HG03565 (cell line): ENCODE results near the gene CYP2E1.
"Not testable (repeated sequence)": the region's sequence is repeated elsewhere in the genome, so short reads cannot be mapped to it uniquely, and the experiment has no call there.

Experiments
- ATAC-seq: cut with Tn5 transposase; IDR thresholded peaks from one replicate; pipeline ENCODE4 v1.9.1; 2021; ENCODE audit warnings: mild to moderate bottlenecking, moderate library complexity; ENCODE audit not compliant: unreplicated experiment

Gene CYP2E1

DNA sequence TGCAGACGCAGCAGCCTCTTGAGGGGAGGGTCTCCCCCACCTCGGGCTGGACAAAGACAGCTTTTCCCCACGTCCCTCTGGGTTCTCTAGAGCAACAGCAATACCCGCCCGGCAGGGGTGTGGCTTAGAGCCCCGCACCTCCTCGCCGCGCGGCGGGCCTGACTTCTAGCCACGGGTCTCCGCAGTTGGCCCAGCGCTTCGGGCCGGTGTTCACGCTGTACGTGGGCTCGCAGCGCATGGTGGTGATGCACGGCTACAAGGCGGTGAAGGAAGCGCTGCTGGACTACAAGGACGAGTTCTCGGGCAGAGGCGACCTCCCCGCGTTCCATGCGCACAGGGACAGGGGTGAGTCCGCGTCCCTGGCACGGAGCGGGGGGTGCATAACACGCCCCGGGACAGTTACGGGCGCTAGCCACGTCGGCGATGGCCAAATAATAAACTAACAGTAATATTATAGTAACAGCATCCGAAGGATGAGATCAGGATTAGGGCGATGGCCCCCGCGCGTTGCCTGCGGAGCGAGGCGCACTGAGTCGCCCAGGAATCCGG, 1.2 kb downstream of the CYP2E1 start:
- no peak for ATAC-seq

DNA sequence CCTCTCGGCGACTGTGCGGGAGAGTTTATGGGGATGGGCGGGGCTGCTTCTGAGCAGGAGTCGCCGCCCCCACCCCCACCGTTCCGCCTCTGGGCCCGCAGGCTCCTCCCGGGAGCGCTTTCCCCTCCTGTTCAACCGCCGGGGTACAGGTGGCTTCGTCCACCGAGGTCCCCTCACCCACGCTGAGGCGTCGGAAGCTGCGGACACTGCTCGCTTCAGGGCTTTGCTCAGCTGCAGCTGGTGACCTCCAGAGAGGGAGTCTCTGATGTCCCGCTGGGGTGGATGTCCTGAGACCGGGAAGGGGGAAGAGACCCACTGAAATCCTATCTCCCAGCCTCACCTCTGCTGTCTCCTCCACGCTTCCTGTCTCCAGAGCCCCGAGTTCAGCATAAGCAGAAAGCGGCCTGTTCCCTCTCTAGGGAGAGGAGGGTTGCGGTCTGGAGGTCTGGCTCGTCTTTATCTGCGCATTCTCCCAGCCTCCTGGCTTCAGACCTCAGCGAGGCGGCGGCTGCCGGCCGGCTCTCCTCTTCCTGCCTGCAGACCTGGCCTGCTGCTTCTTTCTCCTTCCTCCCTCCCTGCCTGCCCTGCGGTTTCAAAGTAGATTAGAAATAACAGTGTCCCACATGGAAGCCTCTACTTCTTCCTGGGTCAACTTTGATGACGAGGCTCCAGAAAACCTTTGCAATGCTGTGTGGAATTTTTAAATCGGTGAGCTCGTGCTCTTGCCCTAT, 1.8 kb downstream of the CYP2E1 start:
- no peak for ATAC-seq

DNA sequence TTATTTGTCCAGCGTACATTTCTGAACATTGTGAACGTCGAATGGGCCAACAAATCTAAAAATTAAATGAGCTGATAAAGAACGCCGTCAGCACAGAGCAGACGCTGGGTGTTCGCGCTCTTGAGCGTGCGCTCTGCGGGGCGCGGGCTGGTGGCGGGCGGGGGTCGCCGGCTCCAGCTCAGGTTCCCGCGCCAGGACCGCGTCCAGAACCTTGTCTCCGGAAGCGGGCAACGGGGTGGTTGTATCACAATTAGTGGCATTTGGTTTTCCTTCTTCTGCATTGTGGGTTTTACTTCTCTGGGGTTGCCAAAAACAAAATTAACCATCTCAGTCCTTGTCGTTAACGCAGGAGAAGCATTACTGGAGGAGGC, 2.4 kb downstream of the CYP2E1 start:
- ATAC-seq = no peak

DNA sequence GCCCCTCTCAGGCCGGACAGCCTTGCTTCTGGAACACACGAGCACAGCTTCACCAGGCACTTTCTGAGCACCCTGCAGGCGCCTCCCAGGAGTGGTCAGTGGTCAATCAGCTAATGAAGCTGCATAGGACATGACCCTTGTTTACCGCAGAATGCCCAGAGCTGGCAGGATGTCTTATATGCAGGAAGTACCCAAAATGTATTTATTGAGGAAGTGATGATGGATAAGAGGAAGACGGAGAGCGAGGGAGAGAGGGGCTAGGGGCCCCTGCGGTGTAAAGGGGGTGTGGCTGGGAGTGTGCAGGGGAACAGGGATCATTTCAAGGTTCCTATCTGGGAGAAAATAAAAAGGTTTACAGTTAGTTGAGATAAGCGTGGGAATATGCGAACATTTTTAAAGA, 3.3 kb downstream of the CYP2E1 start:
- ATAC-seq = no peak

DNA sequence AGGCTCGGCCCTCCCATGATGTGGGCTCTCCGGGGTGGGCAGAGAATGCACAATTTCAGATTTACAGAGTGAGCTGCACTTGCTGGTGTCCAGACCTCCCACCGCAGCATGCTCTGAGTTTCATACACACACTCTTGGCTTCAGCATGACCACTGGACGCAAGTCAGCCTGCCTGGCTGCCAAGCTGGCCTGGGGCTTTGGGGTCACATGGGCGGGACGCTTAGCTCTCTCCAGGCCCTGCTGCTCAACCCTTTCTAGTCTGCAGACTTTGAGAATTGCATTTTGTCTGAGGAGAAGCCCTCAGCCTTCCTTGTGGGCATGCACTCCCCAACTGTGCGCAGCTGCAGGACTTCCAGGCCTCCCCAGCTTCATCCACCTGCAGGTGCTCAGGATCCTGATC, 5.7 kb downstream of the CYP2E1 start:
- no peak for ATAC-seq

DNA sequence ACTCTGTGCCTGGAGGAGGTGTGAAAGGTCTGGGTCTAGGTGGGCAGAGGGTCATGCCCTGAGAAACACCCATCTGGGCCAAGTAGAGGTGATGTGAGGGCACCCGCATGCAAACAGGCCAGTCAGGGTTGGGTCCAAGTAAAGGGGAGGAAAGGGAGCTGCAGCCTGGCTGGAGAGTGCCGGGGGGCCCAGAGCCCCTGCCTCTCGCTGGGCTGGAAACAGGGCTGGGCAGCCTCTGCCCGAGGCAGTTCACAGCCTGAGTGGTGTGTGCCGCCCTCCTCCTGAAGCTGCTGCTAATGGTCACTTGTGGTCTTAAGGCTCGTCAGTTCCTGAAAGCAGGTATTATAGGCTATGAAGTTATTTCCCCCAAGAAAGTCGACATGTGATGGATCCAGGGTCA, 7.3 kb downstream of the CYP2E1 start:
- ATAC-seq = no peak

DNA sequence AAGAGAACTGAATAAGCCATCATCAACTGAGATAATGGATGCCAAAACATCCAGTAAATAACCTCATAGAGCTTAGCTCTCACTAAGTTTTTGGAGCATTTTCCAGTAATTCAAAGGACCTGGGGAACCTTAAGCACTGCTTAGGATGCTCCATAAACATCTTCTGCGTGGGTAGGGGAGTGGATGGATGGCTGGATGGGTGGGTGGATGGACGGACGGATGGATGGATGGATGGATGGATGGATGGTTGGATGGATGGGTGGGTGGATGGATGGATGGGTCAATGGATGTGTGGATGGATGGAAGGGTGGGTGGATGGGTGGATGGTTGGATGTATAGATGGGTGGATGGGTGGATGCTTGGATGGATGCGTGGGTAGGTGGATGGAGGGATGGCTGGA, 9.0 kb downstream of the CYP2E1 start:
- no peak for ATAC-seq

DNA sequence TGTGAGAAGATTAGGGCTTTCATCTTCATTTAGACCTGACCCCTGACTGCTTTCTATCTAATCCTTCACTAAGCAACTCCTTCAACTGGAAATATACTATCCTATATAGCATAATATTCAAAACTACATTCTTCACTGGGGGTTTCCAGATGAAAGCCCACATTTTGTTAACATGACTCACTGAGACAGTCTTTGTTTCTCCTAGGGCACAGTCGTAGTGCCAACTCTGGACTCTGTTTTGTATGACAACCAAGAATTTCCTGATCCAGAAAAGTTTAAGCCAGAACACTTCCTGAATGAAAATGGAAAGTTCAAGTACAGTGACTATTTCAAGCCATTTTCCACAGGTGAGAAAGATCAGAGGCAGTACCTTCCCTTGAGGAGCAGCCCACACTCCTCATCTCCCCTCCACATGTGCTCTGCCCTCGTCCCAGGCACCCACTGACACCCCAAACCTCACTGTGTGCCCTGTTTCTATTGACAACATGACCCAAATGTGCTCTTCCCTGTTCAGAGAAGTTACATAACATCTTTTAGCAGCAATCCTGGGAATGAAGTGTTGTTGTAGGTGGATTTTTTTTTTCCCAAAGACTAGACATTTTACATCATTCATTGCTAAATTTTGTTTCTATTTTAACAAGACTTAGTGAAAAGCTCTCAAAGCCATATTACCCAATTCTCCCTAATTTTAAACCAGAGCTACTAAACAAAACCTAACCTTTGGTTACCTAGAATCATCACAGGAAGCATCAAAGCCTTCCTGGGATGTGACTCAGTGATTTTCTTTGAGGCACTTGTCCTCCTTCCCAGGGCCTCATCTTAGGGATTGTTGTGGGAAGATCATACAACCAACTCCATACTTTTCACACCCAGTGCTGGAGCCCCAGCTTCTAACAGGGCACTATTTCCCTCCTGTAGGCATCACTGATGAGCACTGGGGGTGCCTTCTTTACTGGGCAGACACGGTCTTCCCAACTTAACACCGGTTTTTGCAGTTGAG, 10.7 kb downstream of the CYP2E1 start:
- no peak for ATAC-seq

DNA sequence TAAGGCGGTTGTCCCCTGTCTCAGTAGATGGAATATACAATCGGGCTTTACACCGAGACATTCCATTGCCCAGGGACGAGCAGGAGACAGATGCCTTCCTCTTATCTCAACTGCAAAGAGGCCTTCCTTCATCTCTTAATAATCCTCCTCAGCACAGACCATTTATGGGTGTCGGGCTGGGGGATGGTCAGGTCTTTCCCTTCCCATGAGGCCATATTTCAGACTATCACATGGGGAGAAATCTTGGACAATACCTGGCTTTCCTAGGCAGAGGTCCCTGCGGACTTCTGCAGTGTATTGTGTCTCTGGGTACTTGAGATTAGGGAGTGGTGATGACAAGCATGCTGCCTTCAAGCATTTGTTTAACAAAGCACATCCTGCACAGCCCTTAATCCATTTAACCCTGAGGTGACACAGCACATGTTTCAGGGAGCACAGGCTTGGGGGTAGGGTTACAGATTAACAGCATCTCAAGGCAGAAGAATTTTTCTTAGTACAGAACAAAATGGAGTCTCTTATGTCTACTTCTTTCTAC, 14.3 kb downstream of the CYP2E1 start:
- ATAC-seq = not testable (repeated sequence)

DNA sequence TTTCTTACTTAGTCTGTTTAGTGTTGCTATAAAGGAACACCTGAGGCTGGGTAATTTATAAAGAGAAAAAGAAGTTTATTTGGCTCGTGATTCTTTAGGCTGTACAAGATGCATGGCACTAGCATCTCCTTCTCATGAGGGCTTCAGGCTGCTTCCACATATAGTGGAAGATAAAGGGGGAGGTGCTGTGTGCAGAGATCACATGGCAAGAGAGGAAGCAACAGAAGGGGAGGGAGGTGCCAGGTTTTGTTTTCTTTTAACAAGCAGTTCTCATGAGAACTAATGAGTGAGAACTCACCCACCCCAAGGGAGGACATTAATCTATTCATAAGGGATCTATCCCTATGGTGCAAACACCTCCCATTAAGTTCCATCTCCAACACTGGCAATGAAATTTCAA, 17.3 kb downstream of the CYP2E1 start:
- no peak for ATAC-seq

DNA sequence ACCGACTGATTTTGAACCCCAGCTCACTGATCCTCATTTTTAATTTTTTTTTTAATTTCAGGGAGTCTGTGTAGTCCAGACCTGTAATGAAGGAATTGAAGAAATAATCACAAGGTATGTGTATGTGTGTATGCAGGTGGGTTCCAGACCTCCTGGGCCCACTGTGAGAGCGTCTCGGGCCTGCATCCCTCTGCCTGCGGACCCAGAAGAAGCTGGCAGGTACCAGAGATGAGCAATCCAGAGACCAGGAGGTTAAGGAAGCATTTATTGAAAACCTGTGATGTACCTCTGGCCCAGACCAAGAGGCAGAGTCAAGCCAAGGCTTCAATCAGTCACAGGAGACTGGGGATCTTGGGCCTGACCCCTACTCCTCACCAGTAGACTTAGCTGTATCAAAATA, 27.4 kb downstream of the CYP2E1 start:
- ATAC-seq = no peak

DNA sequence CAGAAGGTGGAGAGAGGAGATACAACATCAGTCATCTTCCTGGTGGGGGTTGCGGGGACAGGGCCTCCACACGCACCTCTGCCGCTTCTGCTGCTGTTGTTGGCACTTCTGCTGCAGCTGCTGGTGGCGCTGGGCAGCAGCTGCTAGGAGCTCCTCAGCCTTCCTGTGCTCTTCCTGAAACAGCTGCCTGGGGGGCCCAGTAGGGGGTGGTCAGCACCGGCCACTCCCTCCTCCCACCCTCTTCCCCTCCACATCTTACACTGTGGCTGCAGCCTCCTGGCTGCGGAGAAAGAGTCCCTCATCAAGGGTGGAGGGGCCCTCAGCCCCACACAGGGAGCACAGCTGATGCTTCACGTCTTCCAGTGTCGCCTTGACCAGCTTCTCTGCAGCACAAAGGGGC, 28.4 kb downstream of the CYP2E1 start:
- ATAC-seq = no peak

DNA sequence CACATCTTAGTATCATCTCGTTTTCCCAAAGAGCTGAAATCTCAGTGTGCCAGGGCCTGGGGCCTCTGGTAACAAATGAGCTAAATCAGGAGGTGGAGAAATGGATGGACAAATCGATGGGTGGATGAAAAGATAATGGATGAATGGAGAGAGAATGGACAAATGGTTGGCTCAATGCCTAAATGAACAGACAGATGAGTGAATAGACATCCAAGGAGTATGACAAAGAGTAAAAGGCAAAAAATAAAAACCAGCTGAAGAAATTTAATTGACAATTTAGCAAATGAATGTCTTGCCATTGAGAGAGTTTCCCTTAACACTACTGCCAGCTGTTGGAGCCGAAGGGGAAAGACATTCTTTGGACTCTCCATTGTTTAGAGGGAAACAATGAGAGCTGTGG, 30.2 kb downstream of the CYP2E1 start:
- ATAC-seq = no peak

DNA sequence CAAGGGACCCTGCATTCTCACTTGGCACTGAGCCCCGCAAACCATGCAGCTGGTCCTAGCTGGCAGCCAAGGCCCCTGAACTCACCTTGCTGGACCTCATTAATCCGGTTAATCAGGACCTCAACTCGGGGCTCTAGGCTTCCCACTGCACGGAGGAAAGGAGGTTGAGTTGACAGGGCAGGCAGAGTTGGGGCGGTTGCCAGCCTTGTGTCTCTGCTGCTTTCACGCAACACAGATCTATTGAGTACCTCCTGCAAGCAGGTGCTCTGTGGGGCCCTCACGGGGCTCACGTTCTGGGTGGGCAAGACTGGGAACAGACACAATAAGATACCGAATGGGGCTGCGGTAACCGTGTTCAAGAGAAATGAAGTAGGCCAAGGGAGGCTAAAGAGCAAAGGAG, 32.1 kb downstream of the CYP2E1 start:
- no peak for ATAC-seq

DNA sequence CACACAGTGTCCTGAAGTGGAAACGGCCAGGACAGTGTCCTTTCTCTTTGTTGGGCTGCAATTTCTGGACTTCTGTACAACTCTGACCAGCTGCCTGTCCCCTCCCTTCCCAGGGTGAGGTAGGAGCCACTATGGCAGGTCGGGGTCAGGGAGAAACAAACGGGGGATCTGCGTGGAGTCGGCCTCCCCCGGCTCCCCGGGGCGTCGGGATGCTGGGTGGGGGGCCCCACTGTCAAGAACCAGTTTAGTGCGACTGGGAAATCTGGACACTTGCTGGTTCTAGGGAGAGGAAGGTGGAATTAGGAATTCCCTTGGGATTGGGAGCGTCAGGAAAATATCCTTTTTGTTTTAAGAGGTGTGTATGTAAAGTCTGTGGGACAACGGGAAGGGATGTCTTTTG, 37.7 kb downstream of the CYP2E1 start:
- no peak for ATAC-seq

DNA sequence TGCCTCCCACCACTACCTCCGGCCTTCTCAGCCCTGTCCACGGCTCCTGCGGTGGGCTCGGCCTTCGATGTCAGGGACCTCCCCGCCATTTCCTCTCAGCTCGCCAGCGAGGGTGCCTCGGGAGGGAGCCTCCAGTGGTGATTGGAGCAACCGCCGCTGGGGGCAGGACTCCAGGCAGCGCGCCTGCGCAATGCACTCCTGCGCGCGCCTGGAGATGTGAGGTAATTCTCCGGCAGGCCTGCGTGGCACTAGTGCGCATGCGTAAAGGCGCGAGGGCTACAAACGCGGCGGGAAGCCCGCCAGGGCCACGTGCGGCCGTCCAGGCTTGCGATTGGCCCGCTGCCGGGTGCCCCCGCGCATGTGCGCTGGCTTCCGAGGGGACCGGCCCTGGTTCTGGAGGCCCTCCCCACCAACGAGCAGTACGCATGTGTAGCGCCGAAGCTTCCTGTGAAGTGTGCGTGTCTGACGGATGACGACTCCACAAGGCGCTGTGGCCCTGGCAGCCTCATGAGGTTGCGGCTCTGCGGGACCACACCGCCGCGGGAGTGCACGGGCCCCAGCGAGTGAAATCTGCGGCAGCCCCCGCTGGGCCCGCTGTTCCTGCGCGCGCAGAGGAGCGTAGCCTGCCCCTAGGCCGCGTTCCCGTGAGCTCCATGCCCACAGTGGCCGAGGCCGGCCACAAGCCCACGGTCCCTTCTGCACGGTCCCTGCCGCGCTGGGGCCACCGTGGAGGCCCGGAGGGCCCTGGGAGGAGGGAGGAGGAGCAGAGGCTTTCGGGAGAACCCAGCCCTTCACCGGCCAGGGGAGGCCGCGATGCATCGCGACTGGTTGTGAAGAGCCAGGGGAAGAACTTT, 38.5 kb downstream of the CYP2E1 start, which contains the start of gene SYCE1:
SYCE1 (minus strand) TSS at position 143 of the 854 bp plus-strand sequence; CDS start at position 89, 54 bp downstream.
- no peak for ATAC-seq

DNA sequence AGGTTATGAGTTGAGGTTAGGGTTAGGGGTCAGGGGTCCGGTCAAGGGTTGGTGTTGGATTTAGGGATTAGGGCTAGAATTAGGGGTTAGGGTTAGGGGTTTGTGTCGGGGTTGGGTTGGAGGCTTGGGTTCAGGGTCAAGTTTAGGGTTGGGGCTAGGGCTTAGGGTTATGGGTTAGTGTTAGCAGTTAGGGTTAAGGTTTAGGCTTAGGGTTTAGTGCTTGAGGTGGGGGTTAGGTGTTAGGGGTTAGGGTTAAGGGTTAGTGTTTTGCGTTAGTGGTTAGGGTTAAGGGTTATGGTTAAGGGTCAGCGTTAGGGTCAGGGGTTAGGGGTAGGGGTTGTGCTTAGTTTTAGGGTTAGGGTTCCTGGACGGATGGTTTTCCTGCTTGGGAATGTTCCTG, 40.0 kb downstream of the CYP2E1 start:
- no peak for ATAC-seq

DNA sequence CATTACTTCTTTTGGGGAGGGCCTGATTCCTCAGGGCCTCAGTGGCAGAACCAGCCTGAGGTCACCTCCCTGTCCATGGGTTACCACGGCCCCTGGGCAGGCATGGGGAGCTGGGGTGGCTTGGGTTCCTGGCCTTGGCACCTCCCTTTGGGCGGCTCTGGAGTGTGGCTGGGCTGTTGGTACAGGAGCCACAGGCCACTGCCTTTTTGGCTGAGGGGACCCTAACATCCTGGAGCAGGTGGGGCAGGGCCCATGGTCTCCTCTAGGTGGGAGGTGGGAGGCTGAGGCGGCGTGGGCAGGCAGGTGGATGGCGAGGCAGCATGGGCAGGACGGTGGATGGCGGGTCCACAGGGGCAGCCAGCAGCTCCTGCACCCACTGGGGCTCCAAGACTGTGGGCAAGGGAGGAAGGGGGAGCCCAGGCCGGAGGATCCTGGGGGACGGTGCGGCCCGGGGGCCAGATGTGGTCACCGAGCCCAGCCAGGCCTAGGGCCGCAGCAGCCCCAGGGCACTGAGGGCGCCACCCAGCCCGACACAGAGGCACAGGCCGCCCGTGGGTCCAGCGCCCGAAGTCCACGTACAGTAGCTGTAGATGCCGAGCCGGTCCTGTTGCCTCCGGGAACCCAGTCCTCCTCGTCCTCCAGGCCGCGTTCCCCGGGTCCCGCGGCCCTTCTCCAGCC, 40.6 kb downstream of the CYP2E1 start:
- ATAC-seq = no peak

DNA sequence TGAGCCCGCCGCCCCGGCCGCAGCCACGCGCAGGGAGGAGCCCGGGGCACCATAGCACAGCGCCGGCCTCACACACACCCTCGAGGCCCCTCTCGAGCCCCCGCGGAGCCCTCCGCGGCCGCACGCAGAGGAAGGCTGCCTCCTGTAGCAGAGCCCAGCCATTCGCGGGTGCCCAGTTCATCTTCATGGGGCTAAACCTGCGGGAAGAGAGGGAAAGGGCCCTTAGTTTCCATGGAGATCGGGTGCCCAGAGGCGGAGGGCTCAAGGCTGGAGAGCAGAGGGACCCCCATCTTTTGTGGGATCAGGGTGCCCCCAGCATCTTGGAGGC, 41.1 kb downstream of the CYP2E1 start:
- no peak for ATAC-seq
